Spleen (tissue), 11 donors: ENCODE results near the gene MOGAT1. TPM values are rescaled to one million over a fixed set of nuclear protein-coding genes. Genes with fewer than 3 reads are reported as not detected.

Experiments used
- DNase-seq: peaks from one replicate; pipeline ENCODE4 v3.0.0-alpha.2; 2020
- H3K27ac ChIP-seq, 8 donors: fragments of 200-600 bp; sonication (generic) in 7 of 8; 1 replicate in 4 of 8; 2 replicates in 4 of 8; pipeline versions ENCODE4 v1.5.0 to v1.8.0; 2016 to 2021; ENCODE audit warnings: inconsistent platforms in 4 of 8, mild to moderate bottlenecking in 4 of 8, moderate library complexity in 1 of 8
- H3K27me3 ChIP-seq, 7 donors: fragments of 200-600 bp; sonication (generic) in 6 of 7; replicated peaks in 1 of 7; 1 replicate in 4 of 7; 2 replicates in 3 of 7; pipeline versions ENCODE4 v1.5.0 to v1.8.0; 2016 to 2021; ENCODE audit warnings: inconsistent platforms in 3 of 7, mild to moderate bottlenecking in 1 of 7
- H3K36me3 ChIP-seq, 6 donors: fragments of 200-600 bp; sonication (generic) in 5 of 6; 1 replicate in 4 of 6; 2 replicates in 2 of 6; pipeline versions ENCODE4 v1.5.0 to v1.8.0; 2016 to 2021; ENCODE audit warnings: inconsistent platforms in 2 of 6
- H3K4me1 ChIP-seq, 6 donors: fragments of 200-600 bp; sonication (generic) in 5 of 6; 1 replicate in 3 of 6; 2 replicates in 3 of 6; pipeline versions ENCODE4 v1.5.0 to v1.8.0; 2016 to 2021; ENCODE audit warnings: inconsistent platforms in 3 of 6
- H3K4me3 ChIP-seq, 8 donors: fragments of 200-600 bp; sonication (generic) in 7 of 8; 1 replicate in 4 of 8; 2 replicates in 4 of 8; pipeline versions ENCODE4 v1.5.0 to v1.8.0; 2016 to 2021; ENCODE audit warnings: inconsistent platforms in 4 of 8, mild to moderate bottlenecking in 4 of 8, moderate library complexity in 2 of 8
- H3K9me3 ChIP-seq, 8 donors: fragments of 200-600 bp; sonication (generic) in 7 of 8; 1 replicate in 4 of 8; 2 replicates in 4 of 8; pipeline versions ENCODE4 v1.5.0 to v1.8.0; 2016 to 2021; ENCODE audit warnings: inconsistent platforms in 4 of 8
- CTCF ChIP-seq, 11 experiments: fragments of 200-600 bp in 7 of 11; fragments of 450-650 bp in 4 of 11; sonication (generic) in 4 of 11; IDR thresholded peaks in 8 of 11; conservative IDR thresholded peaks in 3 of 11; 1 replicate in 7 of 11; 2 replicates in 4 of 11; pipeline versions ENCODE4 v1.4.0 to v1.8.0; 2016 to 2021; ENCODE audit warnings: antibody characterized with exemption in 11 of 11, inconsistent platforms in 4 of 11, mild to moderate bottlenecking in 1 of 11
- POLR2A ChIP-seq, 3 donors: fragments of 450-650 bp; IDR thresholded peaks; one replicate each; pipeline ENCODE4 v1.5.1; 2017; ENCODE audit warnings: antibody characterized with exemption in 3 of 3, mild to moderate bottlenecking in 1 of 3
- POLR2AphosphoS5 ChIP-seq, 3 donors: sonication (generic); formaldehyde crosslinking; IDR thresholded peaks; one replicate each; pipeline ENCODE4 v1.5.1; 2017; ENCODE audit warnings: antibody characterized with exemption in 3 of 3
- WGBS, 5 donors: extraction: QIAGEN DNeasy Blood & Tissue Kit in 3 of 5; methylation state at CpG; one replicate each; pipeline versions ENCODE4 v1.1.5 to v1.1.7; 2013 to 2018; 5-methylcytosine and 5-hydroxymethylcytosine counted together
- intact Hi-C: fragments of 100-400 bp; cut with DNase I; formaldehyde crosslinking; loops from one replicate; pipeline ENCODE4 v1.15.0; 2023; ENCODE audit warnings: low total_unique reads
- polyA plus RNA-seq, 3 donors: library from polyadenylated mRNA; stranded (reverse); fragments of 200-250 nt; gene quantifications; one replicate each; pipeline ENCODE4 v1.2.1, GENCODE V29; 2013
- total RNA-seq, 7 donors: library from RNA; depleted of rRNA in 3 of 7; stranded (reverse); fragments of >200 nt in 3 of 7; fragmentation: NEBNext Ultra II Directional in 4 of 7; extraction: Animal tissue kit (Norgen Biotek cat#: 25700) in 4 of 7; gene quantifications; one replicate each; pipeline versions ENCODE4 v1.1.0 to v1.2.1, GENCODE V29; 2016 to 2021
- donor health status: healthy with polysubstance abuse.
- donor health status: DM: no; HTN: no; CAD: no; lungs with moderate emphysema.
- donor health status: DM: no; HTN: no; CAD: no.
- donor health status: Bipolar disorder and iron deficiency.
- donor health status: healthy.
- donor health status: DM: no; HTN: no; CAD: no.
- donor health status: DM: yes; HTN: yes; CAD: no.

MOGAT1 gene
- total and polyA plus RNA-seq, 10 donors: 0.06 TPM; not detected in 9

- no peak for DNase-seq
- no peak overlapping the region for H3K4me3 ChIP-seq
- H3K36me3 ChIP-seq: no peaks in the 10 kb centered on the region
- intact Hi-C loops: no loop called here
- no peaks in the 10 kb centered on the region for H3K9me3 ChIP-seq
- TF ChIP-seq POLR2A (IDR thresholded peaks at IDR 0.05): no peak
- TF ChIP-seq CTCF (IDR thresholded peaks at IDR 0.05 in 8 of 11, conservative IDR thresholded peaks at IDR 0.05 in 3 of 11): no peak
- 70 to 89% (median 83%) methylated on average over 3 of the region's 3 CpGs for WGBS, 5 donors
- no peak overlapping the region for H3K27ac ChIP-seq
- peaks cover 0 to 26% (median 0%) of the 10 kb centered on the region in 7 donors for H3K27me3 ChIP-seq
- peaks cover 0 to 20% (median 5%) of the 10 kb centered on the region in 6 donors for H3K4me1 ChIP-seq
These were observed 32.4 kb downstream of the MOGAT1 start for GRCh38 chr2:222703886-222704285.

GRCh38 chr2:222706616-222707015 is 35.2 kb downstream of the MOGAT1 start:
- intact Hi-C loops: no loop called here
- H3K27ac ChIP-seq: no peak overlapping the region
- 83 to 95% (median 93%) methylated on average over 3 of the region's 3 CpGs for WGBS, 5 donors

GRCh38 chr2:222707102-222707688 is 35.7 kb downstream of the MOGAT1 start:
- Histone ChIP-seq H3K9me3 (no peaks in the 10 kb centered on the region), H3K27me3 (peaks cover 0 to 23% (median 0%) of the 10 kb centered on the region in 7 donors), H3K4me1 (peaks cover 0 to 24% (median 8%) of the 10 kb centered on the region in 6 donors), H3K36me3 (no peaks in the 10 kb centered on the region), H3K27ac (no peak overlapping the region), H3K4me3 (no peak overlapping the region)
- WGBS, 5 donors: 78 to 92% (median 89%) methylated on average over 3 of the region's 3 CpGs
- intact Hi-C loops: no loop called here
- no peak for TF ChIP-seq POLR2A (IDR thresholded peaks at IDR 0.05)
- no peak for TF ChIP-seq CTCF (IDR thresholded peaks at IDR 0.05 in 8 of 11, conservative IDR thresholded peaks at IDR 0.05 in 3 of 11)
- TF ChIP-seq POLR2AphosphoS5 (IDR thresholded peaks at IDR 0.05): no peak
- DNase-seq: no peak

More at GRCh38 chr2:222706616-222707015, 35.2 kb downstream of the MOGAT1 start:
- H3K9me3 ChIP-seq: no peaks in the 10 kb centered on the region
- H3K27me3 ChIP-seq: peaks cover 0 to 23% (median 0%) of the 10 kb centered on the region in 7 donors
- no peak overlapping the region for H3K4me3 ChIP-seq
- no peaks in the 10 kb centered on the region for H3K36me3 ChIP-seq
- TF ChIP-seq POLR2AphosphoS5 (IDR thresholded peaks at IDR 0.05) (no peak), POLR2A (IDR thresholded peaks at IDR 0.05) (no peak), CTCF (IDR thresholded peaks at IDR 0.05 in 8 of 11, conservative IDR thresholded peaks at IDR 0.05 in 3 of 11) (no peak)
- H3K4me1 ChIP-seq: peaks cover 0 to 27% (median 8%) of the 10 kb centered on the region in 6 donors
- no peak for DNase-seq

DNA sequence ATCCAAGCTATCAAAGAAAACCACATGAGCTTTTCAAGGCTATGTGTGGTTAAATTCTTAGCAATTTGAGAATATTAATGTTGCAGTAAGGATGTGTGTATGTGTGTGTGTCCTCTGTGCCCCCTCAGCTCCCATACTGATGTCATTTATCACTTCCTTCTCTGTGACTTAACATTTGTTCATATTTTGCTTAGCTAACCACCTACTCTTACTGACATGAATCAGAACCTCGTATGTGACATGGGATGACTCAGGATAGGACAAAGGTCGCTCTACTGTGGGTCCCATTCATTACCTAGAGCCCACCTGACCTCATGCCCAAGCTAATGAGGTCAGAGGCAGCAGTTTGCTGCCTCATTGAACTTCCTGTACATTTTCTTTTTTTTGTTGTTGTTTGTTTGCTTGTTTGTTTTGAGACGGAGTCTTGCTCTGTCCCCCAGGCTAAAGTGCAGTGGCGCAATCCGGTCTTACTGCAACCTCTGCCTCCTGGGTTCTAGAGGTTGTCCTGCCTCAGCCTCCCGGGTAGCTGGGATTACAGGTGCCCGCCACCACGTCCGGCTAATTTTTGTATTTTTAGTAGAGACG is 36.3 kb downstream of the MOGAT1 start:
- no peak for DNase-seq
- Histone ChIP-seq H3K27ac (no peak overlapping the region), H3K4me3 (no peak overlapping the region), H3K27me3 (peaks cover 0 to 23% (median 0%) of the 10 kb centered on the region in 7 donors), H3K4me1 (peaks cover 0 to 24% (median 8%) of the 10 kb centered on the region in 6 donors), H3K36me3 (no peaks in the 10 kb centered on the region), H3K9me3 (no peaks in the 10 kb centered on the region)
- no peak for TF ChIP-seq CTCF (IDR thresholded peaks at IDR 0.05 in 8 of 11, conservative IDR thresholded peaks at IDR 0.05 in 3 of 11)
- TF ChIP-seq POLR2A (IDR thresholded peaks at IDR 0.05): no peak
- TF ChIP-seq POLR2AphosphoS5 (IDR thresholded peaks at IDR 0.05): no peak
- 52 to 64% (median 55%) methylated on average over 10 of the region's 10 CpGs for WGBS, 5 donors
- intact Hi-C loops: loop anchor here (2.0 kb wide), 1 partner anchor 195 kb away; no protein-coding TSS in a partner anchor
